Suprapubic skin (tissue), 3 donors: ENCODE data around the gene ADGRD2.

ENCODE experiments used
- POLR2A ChIP-seq, 2 donors: fragments of 450-650 bp; IDR thresholded peaks; one replicate each; pipeline ENCODE4 v1.6.1; 2017; ENCODE audit warnings: antibody characterized with exemption in 2 of 2, mild to moderate bottlenecking in 2 of 2, moderate library complexity in 2 of 2
- TF ChIP-seq, protein P1 (sequence below), 2 donors: fragments of 200-600 bp in 1 of 2; fragments of 450-650 bp in 1 of 2; sonication (generic) in 1 of 2; IDR thresholded peaks; one replicate each; pipeline ENCODE4 v1.5.1; 2016 to 2019; ENCODE audit warnings: antibody characterized with exemption in 2 of 2, mild to moderate bottlenecking in 1 of 2, moderate library complexity in 1 of 2

DNA sequence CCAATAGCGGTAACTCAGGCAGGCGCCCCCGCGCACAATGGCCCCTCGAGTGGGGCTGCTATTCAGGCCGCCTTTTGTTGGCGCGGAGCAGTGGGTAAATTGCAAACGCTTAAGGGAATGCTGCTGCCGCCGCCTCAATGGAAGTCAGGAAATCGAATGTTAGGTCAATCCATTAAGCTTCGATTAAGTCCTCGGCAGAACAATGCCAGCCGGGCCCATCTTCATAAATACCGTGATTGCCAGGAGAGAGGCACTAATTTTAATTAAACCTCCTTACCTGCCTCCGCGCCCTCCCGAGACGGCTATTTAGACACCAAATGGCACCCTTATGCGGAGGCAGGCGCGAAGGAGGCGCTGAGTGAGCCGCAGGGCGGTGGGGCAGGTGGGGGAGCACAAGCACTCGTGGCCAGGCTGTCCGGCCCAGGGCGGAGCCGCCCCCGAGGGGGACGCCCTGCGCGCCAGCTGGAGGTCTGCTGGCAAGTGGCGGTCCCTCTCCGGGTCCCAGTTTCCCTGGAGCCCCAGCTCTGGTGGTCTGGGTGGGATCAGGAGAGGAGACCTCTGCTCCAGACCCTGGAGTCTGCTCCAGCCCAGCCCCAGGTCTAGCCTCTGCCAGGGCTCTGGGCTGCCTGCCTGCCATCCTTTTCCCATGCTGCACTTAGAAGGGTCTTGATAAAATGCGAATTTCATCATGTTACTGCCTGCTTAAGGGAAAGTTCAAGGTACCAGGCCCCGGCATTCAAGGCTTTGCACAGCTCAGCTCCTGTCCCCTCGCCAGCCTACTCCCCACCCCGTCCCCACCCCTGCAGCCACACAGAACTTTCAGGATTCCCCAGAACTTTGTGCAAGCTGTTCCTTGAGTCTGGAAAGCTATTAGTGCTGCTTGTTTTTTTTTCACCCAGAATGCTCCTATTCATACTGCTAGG, 37.3 kb downstream of the ADGRD2 start:
- no peak for TF ChIP-seq POLR2A (IDR thresholded peaks at IDR 0.05)
- TF ChIP-seq, protein P1, sequence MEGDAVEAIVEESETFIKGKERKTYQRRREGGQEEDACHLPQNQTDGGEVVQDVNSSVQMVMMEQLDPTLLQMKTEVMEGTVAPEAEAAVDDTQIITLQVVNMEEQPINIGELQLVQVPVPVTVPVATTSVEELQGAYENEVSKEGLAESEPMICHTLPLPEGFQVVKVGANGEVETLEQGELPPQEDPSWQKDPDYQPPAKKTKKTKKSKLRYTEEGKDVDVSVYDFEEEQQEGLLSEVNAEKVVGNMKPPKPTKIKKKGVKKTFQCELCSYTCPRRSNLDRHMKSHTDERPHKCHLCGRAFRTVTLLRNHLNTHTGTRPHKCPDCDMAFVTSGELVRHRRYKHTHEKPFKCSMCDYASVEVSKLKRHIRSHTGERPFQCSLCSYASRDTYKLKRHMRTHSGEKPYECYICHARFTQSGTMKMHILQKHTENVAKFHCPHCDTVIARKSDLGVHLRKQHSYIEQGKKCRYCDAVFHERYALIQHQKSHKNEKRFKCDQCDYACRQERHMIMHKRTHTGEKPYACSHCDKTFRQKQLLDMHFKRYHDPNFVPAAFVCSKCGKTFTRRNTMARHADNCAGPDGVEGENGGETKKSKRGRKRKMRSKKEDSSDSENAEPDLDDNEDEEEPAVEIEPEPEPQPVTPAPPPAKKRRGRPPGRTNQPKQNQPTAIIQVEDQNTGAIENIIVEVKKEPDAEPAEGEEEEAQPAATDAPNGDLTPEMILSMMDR (IDR thresholded peaks at IDR 0.05), result no peak
